OCI-LY7 (cell line): ENCODE results near the gene NME5. TPM values are rescaled to one million over a fixed set of nuclear protein-coding genes. Genes with fewer than 3 reads are reported as not detected.

Experiments
- BruUV-seq: library from RNA; stranded (reverse); fragments of 400-500 nt; replicated peaks from 2 replicates; lab custom pipeline; 2021; lab: Mats Ljungman, UMichigan
- CTCF ChIA-PET: fragments of 300-600 bp; sonication (Branson Sonifier 250); formaldehyde crosslinking; loops from one replicate; lab custom pipeline; 2022; ENCODE audit warnings: antibody characterized with exemption; ENCODE audit not compliant: unreplicated experiment; lab: Charles Lee
- POLR2A ChIA-PET: fragments of 300-600 bp; sonication (Branson Sonifier 250); formaldehyde crosslinking; loops from one replicate; lab custom pipeline; 2022; ENCODE audit warnings: antibody characterized with exemption; lab: Charles Lee
- DNase-seq: peaks from one replicate; pipeline ENCODE4 v3.0.0-alpha.2; 2015; ENCODE audit warnings: low spot score
- H2AFZ ChIP-seq: fragments of 200-600 bp; sonication (generic), shearing (Covaris generic); 2 replicates; pipeline ENCODE4 v1.6.1; 2014; ENCODE audit warnings: mild to moderate bottlenecking, antibody characterized with exemption, low read length, moderate library complexity
- H3K27ac ChIP-seq: fragments of 200-600 bp; sonication (generic); 2 replicates; pipeline ENCODE4 v1.5.1; 2014; ENCODE audit warnings: mixed run types, low read depth, mild to moderate bottlenecking, moderate library complexity, low read length, inconsistent platforms; ENCODE audit not compliant: poor library complexity, severe bottlenecking
- H3K36me3 ChIP-seq: fragments of 200-600 bp; sonication (generic); 2 replicates; pipeline ENCODE4 v1.6.1; 2014; ENCODE audit warnings: mild to moderate bottlenecking, antibody characterized with exemption, low read length, moderate library complexity, mixed read lengths; ENCODE audit not compliant: insufficient read depth
- H3K4me1 ChIP-seq: fragments of 200-600 bp; sonication (generic); 2 replicates; pipeline ENCODE4 v1.5.1; 2014; ENCODE audit warnings: mild to moderate bottlenecking, low read length; ENCODE audit not compliant: insufficient read depth, poor library complexity, severe bottlenecking
- H3K4me2 ChIP-seq: fragments of 200-600 bp; sonication (generic); 2 replicates; pipeline ENCODE4 v1.6.1; 2014; ENCODE audit warnings: mild to moderate bottlenecking, low read length
- H3K4me3 ChIP-seq: fragments of 200-600 bp; sonication (generic); 2 replicates; pipeline ENCODE4 v1.5.1; 2014; ENCODE audit warnings: mild to moderate bottlenecking, low read depth, low read length; ENCODE audit not compliant: poor library complexity, severe bottlenecking
- H3K79me2 ChIP-seq: fragments of 200-600 bp; sonication (generic); 2 replicates; pipeline ENCODE4 v1.6.1; 2016; ENCODE audit warnings: low read depth, mild to moderate bottlenecking, low read length, moderate library complexity, mixed read lengths; ENCODE audit not compliant: insufficient read depth
- H3K9me2 ChIP-seq: fragments of 200-600 bp; sonication (generic); 2 replicates; pipeline ENCODE4 v1.6.1; 2016; ENCODE audit warnings: mild to moderate bottlenecking, low read length, mixed read lengths; ENCODE audit not compliant: insufficient read depth
- H3K9me3 ChIP-seq: fragments of 200-600 bp; sonication (generic); 2 replicates; pipeline ENCODE4 v1.6.1; 2014; ENCODE audit warnings: mild to moderate bottlenecking, mixed run types, low read length, mixed read lengths
- H4K20me1 ChIP-seq: fragments of 200-600 bp; sonication (generic); 2 replicates; pipeline ENCODE4 v1.6.1; 2014; ENCODE audit warnings: mild to moderate bottlenecking, antibody characterized with exemption, low read length, moderate library complexity, mixed read lengths; ENCODE audit not compliant: insufficient read depth
- EZH2phosphoT487 ChIP-seq: fragments of 200-600 bp; sonication (generic); IDR thresholded peaks from 2 replicates; pipeline ENCODE4 v1.6.1; 2018; ENCODE audit warnings: low read depth, borderline replicate concordance, mild to moderate bottlenecking, mixed run types, antibody characterized with exemption, low read length, moderate library complexity, mixed read lengths
- intact Hi-C: fragments of 100-400 bp; cut with micrococcal nuclease; formaldehyde crosslinking; loops from one replicate; pipeline ENCODE4 v1.10.0; 2022; ENCODE audit not compliant: unreplicated experiment
- total RNA-seq, 2 experiments: library from RNA; depleted of rRNA in 1 of 2; stranded (reverse); fragments of >200 nt in 1 of 2; shearing (Covaris generic) in 1 of 2; gene quantifications; 2 replicates each; pipeline ENCODE4 v1.2.3, GENCODE V29; 2014 to 2022
- TF ChIP-seq, protein P1 (sequence below): fragments of 200-600 bp; sonication (generic); conservative IDR thresholded peaks from 2 replicates; pipeline ENCODE4 v1.5.1; 2014; ENCODE audit warnings: mild to moderate bottlenecking, antibody characterized with exemption, low read length, moderate library complexity, mixed read lengths

The NME5 gene
- total RNA-seq, 2 experiments from 2014 or later, result not detected

GRCh38 chr5:138178516-138179276 is 39.5 kb upstream of the NME5 start, which contains the start of the genes BRD8 and KIF20A:
Gene BRD8, minus strand, starts transcription at chr5:138178630. Its CDS starts 16 bp downstream, at chr5:138178614.
Gene KIF20A, plus strand, starts transcription at chr5:138179112. Its CDS starts 569 bp downstream, at chr5:138179681.
- ChIA-PET CTCF (interaction anchor here (0.6 to 1.2 kb wide), 5 partner anchors 173 to 364 kb away, joined by 3 to 10 read pairs (median 3); no protein-coding TSS in a partner anchor), POLR2A (interaction anchor here (0.5 to 2.8 kb wide), 10 partner anchors 9 to 286 kb away, joined by 3 to 13 read pairs (median 4); partner anchors contain the start of genes CDC23 and KDM3B)
- Histone ChIP-seq H2AFZ (peak within 1 kb of the TSS; percentile 88), H3K36me3 (peaks cover 63% of the 10 kb centered on the region), H3K9me2 (no peaks in the 10 kb centered on the region), H3K9me3 (no peaks in the 10 kb centered on the region), H3K79me2 (peaks cover 58% of the 10 kb centered on the region), H3K4me1 (peaks cover 17% of the 10 kb centered on the region), H4K20me1 (peaks cover 13% of the 10 kb centered on the region; the same call in 1 of the 2 replicates), H3K4me2 (peak within 1 kb of the TSS; percentile 83), H3K27ac (peak within 1 kb of the TSS; percentile 76), H3K4me3 (peak within 1 kb of the TSS; percentile 88)
- BruUV-seq, result no TSS peak
- intact Hi-C loops, result loop anchor here (1.0 to 5.0 kb wide), 3 partner anchors 34 to 425 kb away; partner anchors contain the start of genes CDC23 and FAM53C
- peak; percentile 95 for DNase-seq
- TF ChIP-seq, protein P1, sequence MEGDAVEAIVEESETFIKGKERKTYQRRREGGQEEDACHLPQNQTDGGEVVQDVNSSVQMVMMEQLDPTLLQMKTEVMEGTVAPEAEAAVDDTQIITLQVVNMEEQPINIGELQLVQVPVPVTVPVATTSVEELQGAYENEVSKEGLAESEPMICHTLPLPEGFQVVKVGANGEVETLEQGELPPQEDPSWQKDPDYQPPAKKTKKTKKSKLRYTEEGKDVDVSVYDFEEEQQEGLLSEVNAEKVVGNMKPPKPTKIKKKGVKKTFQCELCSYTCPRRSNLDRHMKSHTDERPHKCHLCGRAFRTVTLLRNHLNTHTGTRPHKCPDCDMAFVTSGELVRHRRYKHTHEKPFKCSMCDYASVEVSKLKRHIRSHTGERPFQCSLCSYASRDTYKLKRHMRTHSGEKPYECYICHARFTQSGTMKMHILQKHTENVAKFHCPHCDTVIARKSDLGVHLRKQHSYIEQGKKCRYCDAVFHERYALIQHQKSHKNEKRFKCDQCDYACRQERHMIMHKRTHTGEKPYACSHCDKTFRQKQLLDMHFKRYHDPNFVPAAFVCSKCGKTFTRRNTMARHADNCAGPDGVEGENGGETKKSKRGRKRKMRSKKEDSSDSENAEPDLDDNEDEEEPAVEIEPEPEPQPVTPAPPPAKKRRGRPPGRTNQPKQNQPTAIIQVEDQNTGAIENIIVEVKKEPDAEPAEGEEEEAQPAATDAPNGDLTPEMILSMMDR, result no peak
- TF ChIP-seq EZH2phosphoT487, result no peak

- no peaks in the 10 kb centered on the region for H3K9me2 ChIP-seq
- ChIA-PET POLR2A (interaction anchor here (0.6 to 2.8 kb wide), 14 partner anchors 9 to 425 kb away, joined by 3 to 13 read pairs (median 4); partner anchors contain the start of gene KDM3B), CTCF (interaction anchor here (0.8 kb wide), 1 partner anchor 174 kb away, joined by 3 read pairs; no protein-coding TSS in a partner anchor)
- peak overlapping the region; percentile 83 for H3K4me2 ChIP-seq
- H3K4me1 ChIP-seq, result peaks cover 17% of the 10 kb centered on the region
- peak; percentile 49 for DNase-seq
- H3K79me2 ChIP-seq, result peaks cover 58% of the 10 kb centered on the region
- no peaks in the 10 kb centered on the region for H3K9me3 ChIP-seq
- H4K20me1 ChIP-seq, result peaks cover 13% of the 10 kb centered on the region; the same call in 1 of the 2 replicates
- H3K27ac ChIP-seq, result peak overlapping the region; percentile 76
- TSS peak; percentile 84 for BruUV-seq
- peak overlapping the region; percentile 88 for H2AFZ ChIP-seq
- H3K4me3 ChIP-seq, result peak overlapping the region; percentile 88
- TF ChIP-seq EZH2phosphoT487, result no peak
- TF ChIP-seq, protein P1, result no peak
- intact Hi-C loops, result loop anchor here (1.0 to 5.0 kb wide), 3 partner anchors 35 to 425 kb away; partner anchors contain the start of genes CDC23 and FAM53C
- H3K36me3 ChIP-seq, result peaks cover 63% of the 10 kb centered on the region
These were observed 38.8 kb upstream of the NME5 start for GRCh38 chr5:138177941-138178515.
